Prostate gland (tissue), 2 donors: ENCODE data around the gene GNB5. TPM values are rescaled to one million over a fixed set of nuclear protein-coding genes. Genes with fewer than 3 reads are reported as not detected.
A peak's percentile ranks its signal among the peaks of the same experiment; 100 is the strongest.

ENCODE experiments used
- DNase-seq: peaks from one replicate; pipeline ENCODE4 v3.0.0-alpha.2; 2019; ENCODE audit warnings: low spot score
- H3K27ac ChIP-seq, 2 donors: fragments of 200-600 bp; sonication (generic); 2 replicates each; pipeline ENCODE4 v1.5.1; 2017 to 2019
- H3K27me3 ChIP-seq: fragments of 200-600 bp; sonication (generic); replicated peaks from 2 replicates; pipeline ENCODE4 v1.5.1; 2019; ENCODE audit not compliant: insufficient read depth
- H3K36me3 ChIP-seq, 2 donors: fragments of 200-600 bp; sonication (generic); 1 replicate in 1 of 2; 2 replicates in 1 of 2; pipeline versions ENCODE4 v1.5.1 to v1.8.1; 2017 to 2019
- H3K4me1 ChIP-seq: fragments of 200-600 bp; sonication (generic); replicated peaks from 2 replicates; pipeline ENCODE4 v1.5.1; 2019
- H3K4me3 ChIP-seq, 2 donors: fragments of 200-600 bp; sonication (generic); 2 replicates each; pipeline ENCODE4 v1.5.1; 2017 to 2019
- H3K9me3 ChIP-seq: fragments of 200-600 bp; sonication (generic); 2 replicates; pipeline ENCODE4 v1.5.1; 2017
- CTCF ChIP-seq, 4 experiments: fragments of 200-600 bp in 2 of 4; fragments of 450-650 bp in 2 of 4; sonication (generic) in 2 of 4; IDR thresholded peaks; 1 replicate in 3 of 4; 2 replicates in 1 of 4; pipeline ENCODE4 v1.5.1; 2016 to 2019; ENCODE audit warnings: antibody characterized with exemption in 4 of 4, mild to moderate bottlenecking in 2 of 4, moderate library complexity in 2 of 4
- POLR2A ChIP-seq: fragments of 450-650 bp; IDR thresholded peaks from one replicate; pipeline ENCODE4 v1.6.1; 2016; ENCODE audit warnings: antibody characterized with exemption, mild to moderate bottlenecking
- POLR2AphosphoS5 ChIP-seq: sonication (generic); formaldehyde crosslinking; IDR thresholded peaks from one replicate; pipeline ENCODE4 v1.6.1; 2017; ENCODE audit warnings: antibody characterized with exemption
- WGBS: methylation state at CpG from one replicate; pipeline ENCODE4 v1.1.5; 2018; 5-methylcytosine and 5-hydroxymethylcytosine counted together
- intact Hi-C: fragments of 100-400 bp; cut with DNase I; formaldehyde crosslinking; loops from one replicate; pipeline ENCODE4 v1.14.2; 2022
- small RNA-seq, 2 donors: library from RNA; depleted of rRNA; stranded (forward); fragments of <200 nt; gene quantifications; one replicate each; pipeline ENCODE3, GENCODE V24; 2016
- total RNA-seq, 2 donors: library from RNA; depleted of rRNA; stranded (reverse); fragments of >200 nt; gene quantifications; one replicate each; pipeline ENCODE4 v1.1.0, GENCODE V29; 2016

Gene GNB5
- total RNA-seq, 2 donors from 2014 or later = 23.3 to 85.7 TPM

GRCh38 chr15:52069559-52069958 lies 121.6 kb downstream of the GNB5 start:
- intact Hi-C loops = no loop called here
- Histone ChIP-seq H3K27ac (no peak overlapping the region), H3K9me3 (no peaks in the 10 kb centered on the region), H3K27me3 (no peaks in the 10 kb centered on the region), H3K4me1 (no peaks in the 10 kb centered on the region), H3K36me3 (no peaks in the 10 kb centered on the region), H3K4me3 (no peak overlapping the region)
- TF ChIP-seq POLR2AphosphoS5 (no peak), CTCF (IDR thresholded peaks at IDR 0.05) (no peak), POLR2A (no peak)
- 47% methylated on average over 5 of the region's 5 CpGs for WGBS
- DNase-seq = no peak

GRCh38 chr15:52068004-52068615 lies 123.1 kb downstream of the GNB5 start:
- intact Hi-C loops = no loop called here
- TF ChIP-seq CTCF (IDR thresholded peaks at IDR 0.05) = no peak
- no peak for TF ChIP-seq POLR2AphosphoS5
- TF ChIP-seq POLR2A = no peak
- H3K4me1 ChIP-seq = no peaks in the 10 kb centered on the region
- no peaks in the 10 kb centered on the region for H3K36me3 ChIP-seq
- no peaks in the 10 kb centered on the region for H3K9me3 ChIP-seq
- H3K27ac ChIP-seq = no peak overlapping the region
- 49% methylated on average over 2 of the region's 2 CpGs for WGBS
- H3K27me3 ChIP-seq = no peaks in the 10 kb centered on the region
- no peak for DNase-seq
- H3K4me3 ChIP-seq = no peak overlapping the region

GRCh38 chr15:52067545-52067926 lies 123.7 kb downstream of the GNB5 start:
- H3K9me3 ChIP-seq = no peaks in the 10 kb centered on the region
- H3K27ac ChIP-seq = no peak overlapping the region
- H3K27me3 ChIP-seq = no peaks in the 10 kb centered on the region
- TF ChIP-seq POLR2AphosphoS5 = no peak
- TF ChIP-seq CTCF (IDR thresholded peaks at IDR 0.05) = no peak
- no peak for TF ChIP-seq POLR2A
- intact Hi-C loops = no loop called here
- no peak for DNase-seq
- no peaks in the 10 kb centered on the region for H3K4me1 ChIP-seq
- H3K4me3 ChIP-seq = no peak overlapping the region
- H3K36me3 ChIP-seq = no peaks in the 10 kb centered on the region

GRCh38 chr15:52066842-52067544 lies 124.2 kb downstream of the GNB5 start:
- Histone ChIP-seq H3K36me3 (peaks cover 0 to 4% of the 10 kb centered on the region in 2 donors), H3K27ac (no peak overlapping the region), H3K27me3 (no peaks in the 10 kb centered on the region), H3K4me1 (no peaks in the 10 kb centered on the region), H3K4me3 (no peak overlapping the region), H3K9me3 (no peaks in the 10 kb centered on the region)
- no peak for DNase-seq
- TF ChIP-seq POLR2A (no peak), POLR2AphosphoS5 (peak; percentile 21), CTCF (IDR thresholded peaks at IDR 0.05) (no peak)
- intact Hi-C loops = no loop called here
- 15% methylated on average over 3 of the region's 3 CpGs for WGBS

Small RNA genes within 50 kb of the gene (small RNA-seq; reads per million reads assigned to genes)
- 0 reads per million in 2 donors for gene RF00019

Other genes with a start within 250 kb of the GNB5 start
- 10 to 100 TPM; 14.4 to 24.2 TPM for gene LEO1, start 219.6 kb downstream of the GNB5 start, total RNA-seq
- gene MAPK6, start 172.2 kb downstream of the GNB5 start, total RNA-seq = 10 to 100 TPM; 22.1 to 23.8 TPM
- gene BCL2L10, start 78.6 kb downstream of the GNB5 start, total RNA-seq = under 1 TPM in 1 of 2 donors, not detected in 1; 0.55 TPM
- gene MYO5C, start 104.4 kb upstream of the GNB5 start, total RNA-seq = 10 to 100 TPM; 53.5 to 59.9 TPM